ENCODE data around the gene KLK15.

The KLK15 gene

DNA sequence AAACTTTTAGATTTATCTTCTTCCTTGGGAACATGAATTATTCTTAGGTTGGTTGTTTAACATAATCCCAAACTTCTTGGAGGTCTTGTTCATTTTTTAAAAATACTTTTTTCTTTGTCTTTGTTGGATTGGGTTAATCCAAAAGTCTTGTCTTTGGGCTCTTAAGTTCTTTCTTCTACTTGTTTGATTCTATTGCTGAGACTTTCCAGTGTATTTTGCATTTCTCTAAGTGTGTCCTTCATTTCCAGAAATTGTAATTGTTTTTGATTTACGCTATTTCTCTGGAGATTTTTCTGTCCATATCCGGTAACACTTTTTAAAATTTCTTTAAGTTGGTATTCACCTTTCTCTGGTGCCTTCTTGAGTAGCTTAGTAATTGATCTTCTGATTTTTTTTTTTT is 9.8 kb upstream of the KLK15 start:
- no peak for DNase-seq

DNA sequence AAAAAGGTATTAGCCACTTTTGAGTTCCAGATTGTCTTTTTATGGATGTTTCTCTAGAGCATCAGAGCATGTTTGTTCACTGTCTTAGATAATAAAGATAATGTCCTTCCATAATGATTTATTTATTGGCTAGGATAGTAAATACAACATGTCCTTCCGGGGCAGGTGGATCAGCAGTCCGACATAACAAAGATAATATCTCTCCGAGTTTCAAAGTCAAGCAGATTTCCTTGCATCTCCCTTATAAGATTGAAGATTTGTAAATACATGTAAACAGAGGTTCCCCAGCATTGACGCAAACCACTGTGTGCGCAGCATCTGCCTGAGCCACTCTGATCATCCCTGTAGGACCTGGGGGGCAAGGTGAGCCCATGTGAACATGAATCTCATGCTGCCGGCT is 8.8 kb upstream of the KLK15 start:
- DNase-seq = no peak

DNA sequence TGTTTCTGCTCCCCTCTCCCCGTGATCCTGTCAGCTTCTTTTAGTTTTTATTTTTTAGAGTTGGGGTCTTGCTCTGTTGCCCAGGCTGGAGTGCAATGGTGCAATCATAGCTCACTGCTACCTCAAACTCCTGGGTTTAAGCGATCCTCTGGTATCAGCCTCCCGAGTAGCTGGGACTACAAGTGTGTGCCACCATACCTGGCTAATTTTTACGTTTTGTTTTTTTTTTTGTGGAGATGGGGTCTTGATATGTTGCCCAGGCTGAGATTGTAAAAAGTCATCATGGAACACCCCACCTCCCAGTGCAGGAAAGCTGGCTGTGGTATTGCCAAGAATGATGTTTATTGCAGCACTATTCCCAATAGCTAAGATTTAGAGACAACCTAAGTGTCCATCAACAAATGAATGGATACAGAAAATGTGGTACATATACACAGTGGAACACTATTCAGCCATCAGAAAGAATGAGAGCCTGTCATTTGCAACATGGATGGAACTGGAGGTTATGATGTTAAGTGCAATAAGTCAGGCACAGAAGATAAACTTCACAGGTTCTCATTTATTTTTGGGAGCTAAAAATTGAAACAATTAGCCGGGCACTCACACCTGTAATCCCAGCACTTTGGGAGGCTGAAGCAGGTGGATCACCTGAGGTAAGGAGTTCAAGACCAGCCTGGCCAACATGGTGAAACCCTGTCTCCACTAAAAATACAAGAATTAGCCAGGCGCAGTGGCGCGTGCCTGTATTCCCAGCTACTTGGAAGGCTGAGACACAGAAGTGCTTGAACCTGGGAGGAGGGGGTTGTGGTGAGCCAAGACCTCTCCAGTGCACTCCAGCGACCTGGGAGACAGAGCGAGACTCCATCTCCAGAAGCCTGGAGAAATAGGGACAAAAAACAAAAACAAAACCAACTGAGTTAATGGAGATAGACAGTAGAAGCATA is 6.6 kb upstream of the KLK15 start:
- DNase-seq = no peak

DNA sequence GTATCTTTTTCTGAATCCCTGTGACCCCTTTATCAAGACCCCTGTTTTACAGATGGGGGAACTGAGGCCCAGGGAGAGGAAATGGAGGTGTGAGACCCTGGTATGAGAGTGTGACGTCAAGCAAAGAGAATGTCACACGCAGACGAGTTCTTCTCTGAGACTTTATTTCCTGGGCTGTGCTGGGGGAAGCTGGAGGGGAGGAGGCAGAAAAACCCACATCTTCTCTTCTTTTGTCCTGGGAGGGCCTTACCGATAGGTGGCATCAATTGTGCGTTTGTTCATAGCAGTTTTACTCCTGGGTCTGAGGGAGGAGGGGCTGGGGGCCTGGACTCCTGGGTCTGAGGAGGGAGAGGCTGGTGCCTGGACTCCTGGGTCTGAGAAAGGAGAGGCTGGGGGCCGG is 4.9 kb upstream of the KLK15 start:
- DNase-seq = no peak

DNA sequence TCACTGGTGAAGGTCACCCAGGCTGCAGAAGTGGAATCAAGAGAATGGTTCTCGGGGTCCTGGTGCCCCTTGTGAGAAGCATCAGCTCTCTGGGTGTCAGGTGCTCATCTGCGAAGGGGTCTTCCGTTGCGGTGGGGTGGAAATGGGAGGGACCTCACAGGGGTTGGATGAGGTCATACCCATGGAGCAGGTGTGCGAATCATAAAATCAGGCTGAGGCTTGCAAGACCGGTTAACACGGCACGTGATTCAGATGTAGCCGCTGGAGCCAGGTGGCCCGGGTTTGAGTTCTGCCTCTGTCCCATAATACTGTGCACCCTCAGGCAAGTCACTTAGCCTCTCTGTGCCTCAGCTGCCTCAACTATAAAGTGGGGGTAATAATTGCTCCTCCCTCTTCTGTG is 3.9 kb upstream of the KLK15 start:
- no peak for DNase-seq

DNA sequence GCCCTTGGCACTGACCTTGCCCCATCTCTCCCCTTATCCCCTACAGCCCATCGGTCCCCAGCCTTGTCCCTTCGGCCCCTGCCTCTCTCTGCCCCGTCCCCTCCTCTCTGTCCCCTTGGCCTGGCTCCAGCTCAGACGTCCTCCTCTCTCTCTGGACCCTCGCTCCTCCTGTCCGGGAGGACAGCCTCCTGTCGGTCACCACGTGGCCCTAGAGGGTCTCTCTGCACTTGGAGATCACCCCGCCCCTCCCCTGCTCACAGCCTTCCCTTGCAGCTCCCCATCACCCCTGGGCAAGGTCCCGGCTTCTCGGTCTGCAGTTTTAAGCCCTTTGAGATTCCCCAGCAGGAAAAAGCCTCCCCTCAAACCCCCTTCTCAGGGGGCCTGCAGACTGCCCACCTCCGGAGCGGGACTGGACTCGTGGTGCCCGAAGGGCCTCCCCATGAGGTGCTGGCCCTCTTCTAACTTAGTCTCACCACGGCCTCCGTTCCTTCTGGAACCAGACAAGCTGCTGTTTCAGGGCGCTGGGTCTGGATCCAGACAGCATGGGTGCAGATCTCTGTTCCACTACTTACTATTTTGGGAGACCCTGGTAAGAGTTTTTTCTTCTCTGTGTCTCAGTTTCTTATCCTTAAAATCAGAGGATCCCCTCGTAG is 3.3 kb upstream of the KLK15 start:
- DNase-seq = no peak

DNA sequence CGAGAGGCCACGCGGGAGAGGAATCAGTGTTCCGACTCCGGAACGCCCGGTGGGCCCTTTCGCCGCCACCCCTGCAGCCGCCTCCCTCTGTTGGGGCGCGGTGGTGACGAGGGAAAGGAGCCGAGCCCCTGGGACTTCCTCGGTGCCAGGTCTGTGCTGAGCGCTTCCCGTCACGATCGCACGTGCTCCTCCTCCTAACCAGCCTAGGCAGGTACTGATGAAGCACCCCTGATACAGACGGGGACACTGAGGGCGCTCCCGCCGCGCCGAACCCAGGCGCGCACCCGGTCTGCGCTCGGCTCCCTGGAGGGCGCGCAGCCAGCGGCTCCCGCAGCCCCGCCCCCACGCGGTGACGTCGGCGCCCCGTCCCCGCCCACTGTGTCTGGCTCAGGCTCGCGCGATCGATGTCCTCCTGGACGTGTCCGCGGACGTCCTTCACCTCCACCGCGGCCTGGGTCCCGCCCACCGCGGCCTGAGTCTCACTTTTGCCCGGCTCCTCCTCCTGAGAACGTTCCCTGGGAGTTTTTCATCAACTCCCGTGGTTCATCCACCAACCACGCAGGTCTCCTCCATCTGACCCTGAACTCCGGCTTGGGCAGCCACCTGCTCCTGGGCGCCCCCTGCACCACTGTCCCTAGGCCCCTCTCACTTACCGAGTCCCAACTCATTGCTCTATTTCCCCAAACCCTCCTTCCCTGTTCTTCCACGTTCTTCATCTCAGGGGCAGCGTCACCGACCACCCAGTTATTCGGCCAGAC is 2.6 kb upstream of the KLK15 start:
- peak; percentile 69 for DNase-seq

DNA sequence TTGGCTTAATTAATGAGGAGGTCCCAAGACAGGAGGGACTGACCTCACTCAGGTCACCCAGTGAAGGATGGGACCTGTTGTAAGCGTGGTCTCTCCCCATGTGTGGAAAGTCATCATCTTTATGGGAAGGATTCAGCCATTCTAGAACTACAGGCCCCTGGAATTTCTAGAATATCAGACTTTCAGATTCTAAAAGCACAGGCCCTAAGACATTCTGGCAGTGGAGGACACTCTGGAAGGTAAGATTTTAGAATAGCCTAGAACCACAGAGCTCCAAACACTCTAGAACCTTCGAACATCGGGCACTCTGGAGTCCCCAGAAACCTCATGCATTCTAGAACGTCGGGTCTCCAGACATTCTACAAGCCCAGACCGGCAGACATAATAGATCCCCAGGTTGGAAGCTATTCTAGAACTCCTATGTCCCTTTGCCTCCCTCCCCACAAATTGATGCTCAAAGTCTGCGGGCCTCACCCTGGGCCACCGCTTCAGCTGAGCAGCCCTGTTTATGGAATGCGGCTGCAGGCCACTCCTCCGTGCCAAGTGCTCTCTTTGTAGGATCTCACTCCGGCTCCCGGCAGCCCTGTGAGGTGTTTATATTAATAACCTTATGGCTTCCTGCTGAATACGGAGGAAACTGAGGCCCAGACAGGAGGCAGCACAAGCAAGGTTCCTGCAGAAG is 1.9 kb upstream of the KLK15 start:
- no peak for DNase-seq

DNA sequence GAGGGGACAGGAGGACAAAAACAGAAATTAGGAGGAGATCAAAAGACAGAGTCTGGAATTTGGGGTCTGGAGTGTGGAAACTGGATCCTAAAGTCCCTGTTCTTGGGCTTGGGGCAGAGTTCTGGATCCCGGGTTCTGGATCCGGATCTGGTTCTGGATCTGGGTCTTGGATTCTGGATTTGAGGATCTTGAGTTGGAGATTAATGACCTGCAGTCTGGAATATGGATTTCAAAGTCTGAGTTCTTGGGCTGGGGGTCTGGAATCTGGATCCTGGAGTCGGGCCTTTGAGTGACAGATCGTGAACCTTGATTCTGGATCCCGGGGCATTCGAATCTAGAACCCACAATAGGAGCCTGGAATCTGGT is 411 bp upstream of the KLK15 start:
- DNase-seq = no peak

DNA sequence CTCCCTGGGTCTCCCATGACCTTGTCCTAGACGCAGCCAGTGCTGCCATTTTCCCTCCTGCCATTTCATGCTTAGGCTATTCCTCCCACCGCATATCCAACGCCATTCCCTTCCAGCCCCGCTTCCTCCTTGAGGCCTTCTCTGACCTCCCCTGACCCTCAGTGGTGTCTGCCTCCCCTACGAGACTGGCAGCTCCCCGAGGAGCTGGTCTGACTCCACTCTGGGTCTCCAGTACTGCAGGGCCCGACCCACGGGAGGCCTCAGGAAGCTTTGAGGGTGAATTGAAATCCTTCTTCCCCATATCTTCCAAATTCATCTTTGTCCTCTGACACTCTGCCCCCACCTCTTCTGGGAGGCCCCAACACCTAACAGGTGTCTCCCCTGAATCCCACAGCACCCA is 708 bp downstream of the KLK15 start:
- no peak for DNase-seq

DNA sequence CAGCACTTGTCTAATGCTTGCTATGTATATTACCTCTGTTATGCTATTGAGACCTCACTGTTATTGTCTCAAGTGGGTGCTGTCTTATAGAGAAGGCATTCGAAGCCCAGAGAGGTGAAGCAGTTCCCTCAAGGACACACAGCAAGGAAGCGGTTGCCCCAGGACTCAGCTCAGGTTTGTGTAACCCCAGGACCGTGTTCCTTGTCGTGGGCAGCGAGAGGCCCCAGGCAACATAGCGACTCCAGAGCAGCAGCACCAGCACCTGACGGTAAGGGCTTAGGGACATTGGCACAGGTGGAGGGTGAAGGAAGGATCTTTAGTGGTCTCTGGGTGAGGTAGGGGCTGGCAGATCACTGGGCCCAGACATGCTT is 2.4 kb downstream of the KLK15 start:
- no peak for DNase-seq

DNA sequence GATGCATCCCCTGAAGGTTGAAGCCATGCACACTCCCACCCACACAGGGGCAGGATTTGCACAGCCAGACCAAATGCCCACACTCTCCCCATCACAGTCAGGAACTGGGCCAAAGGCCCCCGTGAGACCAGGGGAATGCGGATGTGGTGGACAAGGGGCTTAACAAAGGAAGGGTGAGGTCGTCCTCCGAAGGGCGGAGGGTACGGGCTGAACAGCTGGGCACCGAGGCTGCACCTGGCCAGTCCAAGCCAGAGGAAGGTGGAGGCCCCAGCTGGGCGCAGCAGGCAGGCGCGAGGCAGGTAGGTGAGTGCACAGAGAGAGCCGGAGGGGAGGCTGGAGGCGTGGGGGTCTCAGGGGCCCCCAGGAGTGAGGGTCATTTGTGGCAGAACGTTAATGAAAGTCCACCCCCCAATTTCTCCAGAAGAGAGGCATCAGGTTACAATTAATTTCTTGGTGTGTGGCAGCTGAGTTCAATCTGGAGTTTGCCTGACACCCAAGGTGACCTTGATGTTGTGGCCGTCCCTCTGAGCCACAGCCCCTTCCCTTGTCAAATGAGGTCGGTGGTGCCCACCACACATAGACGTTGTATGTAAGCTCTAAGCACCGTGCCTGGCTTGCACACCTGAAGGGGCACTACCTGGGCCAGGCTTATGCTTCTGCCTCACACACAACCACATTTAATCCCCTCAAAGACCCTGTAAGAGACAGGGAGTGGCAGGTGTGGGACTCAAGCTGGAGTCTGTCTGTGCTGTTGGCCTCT is 2.9 kb downstream of the KLK15 start:
- DNase-seq = no peak

DNA sequence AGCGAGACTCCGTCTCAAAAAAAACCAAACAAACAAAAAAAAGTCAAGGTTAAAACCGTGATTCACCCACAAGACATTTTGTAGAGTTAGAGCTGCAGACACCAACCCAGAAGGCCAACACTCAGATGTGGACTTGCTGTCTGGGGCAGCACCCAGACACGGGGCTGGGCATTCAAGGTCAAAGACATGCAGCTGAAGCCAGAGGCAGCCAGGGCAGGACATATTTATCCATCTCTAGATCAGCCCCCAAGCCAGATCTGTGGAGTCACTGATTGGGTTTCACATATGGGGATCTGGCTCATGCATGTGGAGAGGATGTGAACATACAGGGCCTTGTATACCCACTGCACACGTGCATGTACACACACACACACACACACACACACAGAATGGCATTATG is 3.6 kb downstream of the KLK15 start:
- DNase-seq = no peak

DNA sequence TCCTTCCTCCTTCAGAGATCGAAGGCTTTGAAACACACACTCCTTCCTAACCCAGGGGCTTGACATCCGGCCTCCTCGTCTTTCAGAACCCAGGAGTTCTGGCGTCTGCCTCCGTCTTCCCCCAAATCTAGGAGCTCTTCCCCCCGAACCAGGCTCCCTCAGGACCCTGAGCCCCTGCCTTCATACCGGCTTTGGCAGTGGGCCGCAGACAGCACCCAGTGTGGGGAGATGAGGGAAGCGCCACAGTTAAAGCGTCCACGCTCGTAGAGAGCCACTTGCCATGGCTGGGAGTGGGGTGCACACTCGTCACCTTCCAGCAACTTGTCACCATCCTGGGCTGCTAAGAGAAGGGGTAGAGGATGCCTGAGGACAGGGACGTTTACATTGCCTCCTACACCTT is 5.9 kb downstream of the KLK15 start:
- no peak for DNase-seq

DNA sequence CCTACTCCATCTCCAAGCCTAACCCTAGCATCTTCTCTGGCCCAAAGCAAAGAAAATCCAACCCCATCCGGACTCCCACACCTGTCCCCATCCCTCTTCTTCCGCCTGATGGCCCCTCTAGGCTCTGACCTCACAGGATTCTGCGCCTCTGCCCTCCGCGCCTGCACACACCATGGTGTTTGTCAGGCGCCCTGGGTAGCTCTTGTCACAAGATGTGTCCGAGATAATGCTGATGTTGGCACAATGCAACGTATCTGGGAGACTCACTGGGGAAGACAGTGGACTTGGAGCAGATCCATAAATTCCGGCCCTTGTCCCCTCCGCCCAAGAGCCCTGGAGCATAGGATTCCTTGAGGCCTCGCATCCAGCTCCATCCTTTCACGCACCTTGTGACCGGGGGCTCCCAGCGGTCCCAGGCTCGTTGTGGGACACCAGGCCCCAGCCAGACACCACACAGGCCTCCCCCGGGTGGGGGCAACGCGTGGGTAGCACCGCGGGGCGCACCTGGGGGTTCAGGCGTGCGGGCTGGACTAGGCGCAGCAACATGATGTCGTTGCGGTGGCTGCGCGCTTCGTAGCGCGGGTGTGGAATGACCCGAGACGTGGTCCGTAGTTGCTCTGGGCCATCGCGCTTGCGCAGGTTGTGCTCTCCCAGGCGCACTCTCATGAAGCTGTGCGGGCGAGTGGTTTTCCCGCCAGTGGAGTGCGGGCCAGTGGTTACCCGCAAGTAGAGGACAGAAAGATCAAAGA is 6.7 kb downstream of the KLK15 start:
- DNase-seq = no peak

DNA sequence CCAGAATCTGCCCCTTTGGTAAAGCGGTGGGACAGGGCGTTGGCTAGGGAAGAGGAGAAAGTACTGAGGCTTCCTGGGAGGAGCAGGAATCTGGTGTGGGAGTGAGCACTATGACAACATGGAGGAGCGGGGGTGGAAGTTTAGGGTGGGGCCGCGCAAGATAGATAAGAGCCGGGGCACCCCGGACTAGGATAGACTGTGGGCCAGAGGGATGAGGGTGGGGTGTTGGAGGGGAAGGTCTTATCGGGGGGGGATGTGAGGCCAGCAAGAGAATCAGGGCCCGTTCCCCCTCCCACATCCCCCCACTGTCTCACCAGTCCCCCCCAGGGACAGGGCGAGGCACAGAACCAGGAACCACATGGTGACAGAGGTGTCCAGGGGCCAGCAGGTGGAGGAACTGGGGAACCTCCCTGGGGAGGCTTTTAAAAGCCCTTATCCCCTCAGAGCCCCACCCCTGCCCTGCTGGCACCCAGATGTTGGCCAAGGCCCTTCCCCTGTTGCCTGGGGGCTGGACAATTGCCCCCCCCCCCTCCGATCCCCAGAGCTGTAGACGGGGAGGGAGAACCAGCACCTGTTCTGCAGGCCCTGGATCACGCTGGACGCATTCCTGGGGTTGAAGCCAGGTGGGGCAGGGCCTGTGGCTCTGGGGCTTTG is 9.9 kb downstream of the KLK15 start, which contains the start of gene KLK1:
TSS of gene KLK1 (minus strand) at position 399 of the 654 bp plus-strand sequence. CDS start at position 360, 39 bp downstream.
- DNase-seq = no peak

DNA sequence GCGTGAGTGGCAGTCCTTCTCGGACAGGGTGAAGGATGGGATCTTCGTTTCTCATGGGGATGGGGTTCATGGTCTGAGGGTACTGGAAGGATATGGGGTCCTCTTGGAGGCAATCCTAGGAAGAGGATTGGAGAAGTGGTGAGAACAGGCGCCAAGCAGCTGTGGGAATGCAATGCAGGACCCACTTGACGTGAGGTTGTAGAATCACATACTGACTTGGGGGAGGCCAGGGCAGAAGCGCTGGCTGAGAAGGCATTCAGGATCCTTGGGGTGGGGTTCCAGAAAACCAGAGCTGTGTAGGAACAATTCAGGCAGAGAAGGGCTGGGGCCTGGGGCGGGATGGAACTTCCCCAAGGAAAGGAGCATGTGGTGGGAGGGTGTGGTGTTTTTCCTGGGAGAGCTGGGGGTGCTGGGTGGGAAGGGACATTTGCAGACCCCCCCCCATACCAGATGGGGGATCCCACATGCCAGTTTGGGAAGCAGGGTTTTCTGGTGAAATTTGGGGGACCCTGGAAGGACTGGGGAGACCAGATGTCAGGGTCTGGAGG is 10.6 kb downstream of the KLK15 start:
- no peak for DNase-seq

DNA sequence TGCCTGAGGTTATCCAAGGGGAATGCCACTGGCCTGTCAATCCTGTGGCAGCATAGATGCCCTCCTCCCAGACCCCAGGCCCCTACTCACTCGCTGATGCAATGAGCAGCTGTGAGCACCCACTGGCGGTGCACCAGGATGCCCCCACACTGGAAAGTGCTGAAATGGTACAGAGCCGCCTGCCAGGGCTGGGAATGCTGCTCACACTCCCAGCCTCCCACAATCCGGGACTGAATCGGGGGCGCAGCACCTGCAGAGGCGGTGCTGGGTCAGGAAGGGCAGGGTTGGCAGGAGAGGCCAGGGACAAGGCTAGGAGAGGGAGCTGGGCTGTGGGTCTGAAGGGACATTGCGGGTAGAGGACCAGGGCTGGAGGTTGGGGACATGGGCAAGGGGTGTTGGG is 11.8 kb downstream of the KLK15 start:
- no peak for DNase-seq

DNA sequence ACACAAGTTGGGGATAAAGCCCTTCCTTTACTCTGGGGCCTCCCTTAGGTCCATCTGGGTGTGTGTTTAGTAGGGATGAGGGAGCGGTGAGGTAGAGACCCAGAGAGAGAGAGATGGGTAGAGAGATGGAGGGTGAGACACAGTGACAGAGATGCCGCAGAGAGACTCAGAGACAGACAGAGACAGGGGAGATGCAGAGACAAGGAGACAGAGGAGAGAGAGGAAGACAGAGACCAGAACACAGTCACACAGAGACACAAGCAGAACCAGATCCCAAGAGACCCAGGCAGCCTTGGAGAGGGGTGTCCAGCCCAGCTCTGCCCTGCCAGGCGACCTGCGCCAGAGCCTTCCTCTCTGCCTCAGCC is 12.1 kb downstream of the KLK15 start:
- no peak for DNase-seq

DNA sequence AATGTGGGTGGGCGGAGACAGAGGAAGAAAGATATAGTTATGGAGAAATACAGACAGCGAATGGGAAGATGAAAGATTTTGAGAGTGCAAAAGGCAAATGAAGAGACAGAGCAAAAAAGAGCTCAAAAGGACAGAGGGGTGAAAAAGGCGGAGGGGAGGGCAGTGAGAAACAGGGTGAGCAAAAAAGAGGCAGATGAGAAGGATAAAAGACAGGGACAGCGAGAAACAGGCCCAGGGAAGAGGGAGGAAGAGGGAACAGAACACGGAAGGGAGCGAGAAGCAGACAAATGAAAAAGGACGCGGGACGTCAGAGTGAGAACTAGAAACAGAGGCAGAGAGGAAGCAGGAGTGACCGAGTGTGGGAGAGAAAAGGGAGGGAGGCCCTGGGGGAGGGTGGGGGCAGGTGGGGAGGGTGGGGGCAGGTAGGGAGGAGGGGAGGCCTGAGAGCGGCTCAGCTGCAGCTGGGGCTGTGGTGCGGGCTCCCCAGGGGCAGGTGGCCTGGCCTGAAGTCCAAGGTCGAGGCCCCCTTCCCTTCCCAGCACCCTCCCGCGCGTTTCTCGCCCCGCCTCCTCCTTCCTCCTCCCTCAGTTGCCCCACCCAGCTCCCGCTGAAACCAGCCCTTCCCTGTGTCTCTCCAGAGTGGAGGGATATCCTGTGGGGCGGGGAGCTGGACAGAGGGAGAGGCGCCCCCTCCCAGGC is 12.7 kb downstream of the KLK15 start:
- DNase-seq = no peak
